ENCODE data around the gene SLC25A12.

DNA sequence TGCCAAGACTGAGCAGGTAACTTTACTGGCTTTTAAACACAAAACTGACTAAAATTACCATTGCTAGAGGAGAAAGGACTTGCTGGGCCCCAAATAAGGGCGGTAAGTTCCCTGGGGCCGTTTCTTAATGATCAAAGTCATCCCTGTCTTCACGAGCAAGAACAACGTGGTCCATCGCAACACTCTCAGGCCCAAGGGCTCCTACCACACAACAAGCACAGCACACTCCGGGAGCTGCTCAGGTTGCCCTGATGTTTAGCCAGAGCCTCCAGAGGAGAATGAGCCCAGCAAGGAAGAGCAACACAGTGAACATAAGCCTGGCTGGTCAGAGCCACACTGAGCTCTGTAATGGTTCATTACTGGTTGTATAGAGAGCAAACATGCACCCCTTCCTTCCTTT, 104.1 kb downstream of the SLC25A12 start:
- TF ChIP-seq, protein P1, sequence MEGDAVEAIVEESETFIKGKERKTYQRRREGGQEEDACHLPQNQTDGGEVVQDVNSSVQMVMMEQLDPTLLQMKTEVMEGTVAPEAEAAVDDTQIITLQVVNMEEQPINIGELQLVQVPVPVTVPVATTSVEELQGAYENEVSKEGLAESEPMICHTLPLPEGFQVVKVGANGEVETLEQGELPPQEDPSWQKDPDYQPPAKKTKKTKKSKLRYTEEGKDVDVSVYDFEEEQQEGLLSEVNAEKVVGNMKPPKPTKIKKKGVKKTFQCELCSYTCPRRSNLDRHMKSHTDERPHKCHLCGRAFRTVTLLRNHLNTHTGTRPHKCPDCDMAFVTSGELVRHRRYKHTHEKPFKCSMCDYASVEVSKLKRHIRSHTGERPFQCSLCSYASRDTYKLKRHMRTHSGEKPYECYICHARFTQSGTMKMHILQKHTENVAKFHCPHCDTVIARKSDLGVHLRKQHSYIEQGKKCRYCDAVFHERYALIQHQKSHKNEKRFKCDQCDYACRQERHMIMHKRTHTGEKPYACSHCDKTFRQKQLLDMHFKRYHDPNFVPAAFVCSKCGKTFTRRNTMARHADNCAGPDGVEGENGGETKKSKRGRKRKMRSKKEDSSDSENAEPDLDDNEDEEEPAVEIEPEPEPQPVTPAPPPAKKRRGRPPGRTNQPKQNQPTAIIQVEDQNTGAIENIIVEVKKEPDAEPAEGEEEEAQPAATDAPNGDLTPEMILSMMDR (IDR thresholded peaks at IDR 0.05): no peak
- no peak for TF ChIP-seq EZH2 (IDR thresholded peaks at IDR 0.05; ENCODE audit: borderline replicate concordance, insufficient read depth, low read depth, low read length, poor library complexity, severe bottlenecking)
